ENCODE measurements around the gene DNAH6. TPM values are rescaled to one million over a fixed set of nuclear protein-coding genes. Genes with fewer than 3 reads are reported as not detected.
A peak's percentile ranks its signal among the peaks of the same experiment; 100 is the strongest.
"Not testable (repeated sequence)": the region's sequence is repeated elsewhere in the genome, so short reads cannot be mapped to it uniquely, and the experiment has no call there.

Gene DNAH6
- total RNA-seq, 2 experiments from 2014 or later, result 1.1 to 1.3 TPM

DNA sequence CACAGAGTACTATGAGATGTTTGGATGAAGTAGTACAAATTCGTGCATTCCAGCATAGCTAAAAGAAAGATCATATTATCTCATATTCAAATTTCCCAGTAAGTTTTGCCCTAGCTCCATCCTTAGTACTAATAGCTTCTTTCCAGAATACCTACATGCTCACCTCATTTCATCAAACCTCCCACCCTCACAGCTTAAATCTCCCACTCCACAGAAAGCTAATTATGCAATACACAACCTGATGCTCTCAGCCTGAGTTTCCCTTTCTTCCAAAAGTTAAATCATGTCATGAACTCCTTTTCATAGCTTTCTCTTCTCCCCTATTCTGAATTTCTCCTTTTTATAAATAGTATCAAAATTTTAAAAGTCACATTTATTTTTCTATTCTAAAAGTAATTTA, 34.6 kb downstream of the DNAH6 start:
- peaks cover 5% of the 10 kb centered on the region for H3K4me1 Mint-ChIP-seq
- DNase-seq (no peak), ATAC-seq (no peak)
- no peak overlapping the region for H3K4me3 Mint-ChIP-seq
- POLR2A ChIA-PET, result no interaction called here
- no peak overlapping the region for H3K27ac Mint-ChIP-seq
- H3K36me3 Mint-ChIP-seq (ENCODE audit: low read depth), result no peaks in the 10 kb centered on the region
- H3K9me3 Mint-ChIP-seq (ENCODE audit: low read depth), result no peaks in the 10 kb centered on the region
- H3K27me3 Mint-ChIP-seq, result peaks cover 3% of the 10 kb centered on the region
- CTCF ChIA-PET, result interaction anchor here (0.9 kb wide), 1 partner anchor 24 kb away, joined by 3 read pairs; no protein-coding TSS in a partner anchor
- intact Hi-C loops (cut with DNase I, micrococcal nuclease), result no loop called here

- CTCF ChIA-PET; H3K27ac Mint-ChIP-seq; H3K36me3 Mint-ChIP-seq (ENCODE audit: low read depth); ATAC-seq; POLR2A ChIA-PET; H3K4me1 Mint-ChIP-seq; H3K27me3 Mint-ChIP-seq; H3K4me3 Mint-ChIP-seq; DNase-seq; intact Hi-C loops (cut with DNase I, micrococcal nuclease); H3K9me3 Mint-ChIP-seq (ENCODE audit: low read depth): not testable (repeated sequence)
Observed at GRCh38 chr2:84551526-84551925, 35.2 kb downstream of the DNAH6 start.

DNA sequence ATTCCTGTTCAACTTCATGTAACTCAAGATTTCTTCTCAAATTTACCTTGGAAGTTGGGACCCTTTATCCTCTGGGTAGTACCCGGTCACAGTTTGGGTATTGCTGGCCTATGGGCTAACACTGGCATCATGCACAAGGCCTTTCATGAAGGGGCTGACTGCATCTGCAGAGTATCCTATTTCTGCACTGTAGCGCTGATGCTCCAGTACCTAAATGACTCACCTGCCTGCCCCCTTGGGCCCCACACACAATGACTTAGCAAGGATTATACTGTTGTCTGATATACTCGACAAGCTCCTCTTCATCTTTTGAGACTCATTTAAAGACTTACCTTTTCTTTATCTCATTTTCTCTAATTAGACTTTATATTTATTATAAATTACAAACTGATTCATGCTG, 39.9 kb downstream of the DNAH6 start:
- no peaks in the 10 kb centered on the region for H3K4me1 Mint-ChIP-seq
- H3K4me3 Mint-ChIP-seq, result no peak overlapping the region
- DNase-seq (peak; percentile 51), ATAC-seq (peak; percentile 36)
- POLR2A ChIA-PET, result no interaction called here
- CTCF ChIA-PET, result no interaction called here
- peaks cover 3% of the 10 kb centered on the region for H3K27me3 Mint-ChIP-seq
- H3K9me3 Mint-ChIP-seq (ENCODE audit: low read depth), result peaks cover 14% of the 10 kb centered on the region
- peaks cover 4% of the 10 kb centered on the region for H3K36me3 Mint-ChIP-seq (ENCODE audit: low read depth)
- no peak overlapping the region for H3K27ac Mint-ChIP-seq
- intact Hi-C loops (cut with DNase I, micrococcal nuclease), result no loop called here

GRCh38 chr2:84559838-84560237, 43.5 kb downstream of the DNAH6 start:
- Mint-ChIP-seq H3K9me3 (ENCODE audit: low read depth) (peaks cover 14% of the 10 kb centered on the region), H3K4me1 (no peaks in the 10 kb centered on the region), H3K4me3 (no peak overlapping the region), H3K36me3 (ENCODE audit: low read depth) (peaks cover 4% of the 10 kb centered on the region), H3K27ac (no peak overlapping the region), H3K27me3 (peaks cover 3% of the 10 kb centered on the region)
- CTCF ChIA-PET, result no interaction called here
- ATAC-seq, result no peak
- POLR2A ChIA-PET, result no interaction called here
- intact Hi-C loops (cut with DNase I, micrococcal nuclease), result no loop called here
- DNase-seq, result no peak

GRCh38 chr2:84579661-84580060, 63.4 kb downstream of the DNAH6 start:
- H3K4me3 Mint-ChIP-seq, result no peak overlapping the region
- no peaks in the 10 kb centered on the region for H3K9me3 Mint-ChIP-seq (ENCODE audit: low read depth)
- ChIA-PET CTCF (no interaction called here), POLR2A (no interaction called here)
- DNase-seq (no peak), ATAC-seq (no peak)
- no peak overlapping the region for H3K27ac Mint-ChIP-seq
- H3K27me3 Mint-ChIP-seq, result no peaks in the 10 kb centered on the region
- H3K36me3 Mint-ChIP-seq (ENCODE audit: low read depth), result no peaks in the 10 kb centered on the region
- H3K4me1 Mint-ChIP-seq, result peaks cover 14% of the 10 kb centered on the region
- intact Hi-C loops (cut with DNase I, micrococcal nuclease), result no loop called here

DNA sequence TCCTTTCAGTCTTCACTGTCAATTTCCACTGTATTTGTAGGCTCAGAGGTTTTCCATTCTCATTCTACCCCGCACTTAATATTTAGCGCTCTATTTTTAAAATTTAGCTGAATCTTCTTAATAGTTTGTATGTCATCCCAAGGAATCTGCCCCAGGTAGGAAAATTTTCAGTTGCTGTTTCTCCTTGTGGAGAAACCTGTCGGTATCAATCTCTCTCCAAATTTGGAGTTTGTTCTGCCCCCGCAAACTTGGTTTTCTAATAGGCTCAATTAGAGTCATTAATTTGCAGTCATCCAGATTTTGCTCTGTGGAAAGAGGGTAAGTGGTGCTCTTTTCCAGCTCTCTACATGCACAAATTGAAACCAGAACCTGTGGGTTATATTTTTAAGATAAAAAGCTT, 87.6 kb downstream of the DNAH6 start:
- Mint-ChIP-seq H3K4me3 (no peak overlapping the region), H3K27ac (no peak overlapping the region), H3K27me3 (no peaks in the 10 kb centered on the region), H3K4me1 (peaks cover 4% of the 10 kb centered on the region), H3K9me3 (ENCODE audit: low read depth) (peaks cover 16% of the 10 kb centered on the region), H3K36me3 (ENCODE audit: low read depth) (peaks cover 5% of the 10 kb centered on the region)
- ATAC-seq, result no peak
- intact Hi-C loops (cut with DNase I, micrococcal nuclease), result no loop called here
- POLR2A ChIA-PET, result no interaction called here
- CTCF ChIA-PET, result interaction anchor here (1.0 kb wide), 1 partner anchor 322 kb away, joined by 3 read pairs; no protein-coding TSS in a partner anchor
- DNase-seq, result no peak

- DNase-seq (no peak), ATAC-seq (no peak)
- intact Hi-C loops (cut with DNase I, micrococcal nuclease), result no loop called here
- POLR2A ChIA-PET, result no interaction called here
- peaks cover 6% of the 10 kb centered on the region for H3K36me3 Mint-ChIP-seq (ENCODE audit: low read depth)
- H3K27ac Mint-ChIP-seq, result no peak overlapping the region
- CTCF ChIA-PET, result interaction anchor here (1.1 kb wide), 1 partner anchor 18 kb away, joined by 5 read pairs; no protein-coding TSS in a partner anchor
- H3K27me3 Mint-ChIP-seq, result no peaks in the 10 kb centered on the region
- H3K4me3 Mint-ChIP-seq, result no peak overlapping the region
- peaks cover 11% of the 10 kb centered on the region for H3K9me3 Mint-ChIP-seq (ENCODE audit: low read depth)
- peaks cover 4% of the 10 kb centered on the region for H3K4me1 Mint-ChIP-seq
Observed at GRCh38 chr2:84613082-84613481, 96.8 kb downstream of the DNAH6 start.

DNA sequence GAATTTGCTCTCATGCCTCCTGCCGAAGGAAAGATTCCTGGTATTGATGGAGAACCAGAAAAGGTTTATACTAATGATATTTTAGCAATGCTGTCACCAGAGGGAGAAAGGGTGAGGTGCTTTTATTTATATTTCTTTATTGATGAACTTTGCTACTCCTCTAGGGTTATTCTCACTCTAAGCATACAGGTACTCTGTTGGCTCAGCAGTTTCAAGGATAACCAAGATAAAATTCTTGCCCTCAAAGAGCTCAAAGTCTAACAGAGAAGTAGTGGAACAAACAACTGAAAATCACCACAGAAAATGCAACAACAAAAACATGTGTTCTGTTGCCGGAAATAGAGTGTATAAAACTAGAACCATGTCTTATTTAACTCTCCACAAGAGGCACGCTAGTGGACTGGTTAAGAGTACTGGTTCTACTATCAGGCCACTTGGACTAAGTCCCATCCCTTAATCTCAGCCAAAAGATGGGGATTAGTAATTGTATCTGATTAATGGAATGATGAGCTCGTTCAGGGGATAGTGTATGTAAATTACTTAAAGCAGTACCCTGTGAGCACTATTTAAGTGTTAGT, 103.6 kb downstream of the DNAH6 start:
- peaks cover 4% of the 10 kb centered on the region for H3K4me1 Mint-ChIP-seq
- CTCF ChIA-PET, result interaction anchor here (1.1 to 1.2 kb wide), 2 partner anchors 11 to 127 kb away, joined by 3 to 4 read pairs; no protein-coding TSS in a partner anchor
- no peak for ATAC-seq
- H3K27me3 Mint-ChIP-seq, result no peaks in the 10 kb centered on the region
- H3K36me3 Mint-ChIP-seq (ENCODE audit: low read depth), result no peaks in the 10 kb centered on the region
- POLR2A ChIA-PET, result no interaction called here
- no peak overlapping the region for H3K4me3 Mint-ChIP-seq
- H3K9me3 Mint-ChIP-seq (ENCODE audit: low read depth), result peaks cover 4% of the 10 kb centered on the region
- intact Hi-C loops (cut with DNase I, micrococcal nuclease), result no loop called here
- no peak overlapping the region for H3K27ac Mint-ChIP-seq
- DNase-seq, result no peak

GRCh38 chr2:84628486-84628885, 112.2 kb downstream of the DNAH6 start:
- Mint-ChIP-seq H3K27ac (no peak overlapping the region), H3K4me1 (peaks cover 15% of the 10 kb centered on the region), H3K9me3 (ENCODE audit: low read depth) (no peaks in the 10 kb centered on the region), H3K36me3 (ENCODE audit: low read depth) (no peaks in the 10 kb centered on the region), H3K27me3 (no peaks in the 10 kb centered on the region), H3K4me3 (no peak overlapping the region)
- POLR2A ChIA-PET, result no interaction called here
- DNase-seq (no peak), ATAC-seq (no peak)
- intact Hi-C loops (cut with DNase I, micrococcal nuclease), result no loop called here
- CTCF ChIA-PET, result interaction anchor here (0.6 to 1.3 kb wide), 3 partner anchors 131 to 389 kb away, joined by 3 read pairs; no protein-coding TSS in a partner anchor

- DNase-seq, result no peak
- Mint-ChIP-seq H3K9me3 (ENCODE audit: low read depth) (no peaks in the 10 kb centered on the region), H3K27me3 (no peaks in the 10 kb centered on the region), H3K4me1 (peaks cover 15% of the 10 kb centered on the region), H3K27ac (no peak overlapping the region), H3K36me3 (ENCODE audit: low read depth) (no peaks in the 10 kb centered on the region), H3K4me3 (no peak overlapping the region)
- ChIA-PET CTCF (interaction anchor here (0.7 to 1.7 kb wide), 3 partner anchors 172 to 252 kb away, joined by 3 read pairs; partner anchors contain the start of gene TRABD2A), POLR2A (no interaction called here)
- intact Hi-C loops (cut with DNase I, micrococcal nuclease), result no loop called here
- ATAC-seq, result no peak
Observed at GRCh38 chr2:84629550-84629949, 113.3 kb downstream of the DNAH6 start.

DNA sequence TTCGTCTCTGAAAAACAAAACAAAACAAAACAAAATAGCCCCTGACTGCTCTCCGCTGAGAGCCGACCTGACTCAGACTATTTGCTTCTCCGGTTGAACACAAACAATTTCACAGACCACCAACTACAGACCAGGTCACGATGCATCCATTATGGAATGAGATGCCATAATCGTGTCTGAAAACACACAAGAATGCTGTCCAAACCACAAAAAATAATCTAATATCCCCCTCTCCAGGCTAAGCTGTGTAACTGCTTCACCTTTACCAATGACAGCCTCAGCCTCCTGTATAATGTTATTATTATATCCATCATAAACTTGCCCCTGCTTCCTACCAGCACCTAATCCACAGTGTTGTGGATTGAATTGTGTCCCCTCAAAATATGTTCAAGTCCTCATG, 114.7 kb downstream of the DNAH6 start:
- peak; percentile 74 for ATAC-seq
- intact Hi-C loops (cut with DNase I, micrococcal nuclease), result loop anchor here (1.0 to 5.0 kb wide), 3 partner anchors 136 to 296 kb away; no protein-coding TSS in a partner anchor
- DNase-seq, result no peak

GRCh38 chr2:84631985-84632384, 115.7 kb downstream of the DNAH6 start:
- Mint-ChIP-seq H3K36me3 (ENCODE audit: low read depth) (no peaks in the 10 kb centered on the region), H3K27ac (no peak overlapping the region), H3K4me3 (no peak overlapping the region), H3K27me3 (no peaks in the 10 kb centered on the region), H3K9me3 (ENCODE audit: low read depth) (no peaks in the 10 kb centered on the region), H3K4me1 (peaks cover 18% of the 10 kb centered on the region)
- ChIA-PET CTCF (interaction anchor here (0.8 to 1.2 kb wide), 4 partner anchors 9 to 669 kb away, joined by 3 to 4 read pairs (median 3); no protein-coding TSS in a partner anchor), POLR2A (no interaction called here)
- intact Hi-C loops (cut with DNase I, micrococcal nuclease), result loop anchor here (1.0 to 5.0 kb wide), 3 partner anchors 137 to 295 kb away; no protein-coding TSS in a partner anchor
- ATAC-seq, result no peak
- DNase-seq, result no peak

More for the DNA sequence above, 114.7 kb downstream of the DNAH6 start:
- peaks cover 16% of the 10 kb centered on the region for H3K4me1 Mint-ChIP-seq
- H3K27ac Mint-ChIP-seq, result no peak overlapping the region
- ChIA-PET POLR2A (no interaction called here), CTCF (interaction anchor here (0.6 to 1.6 kb wide), 10 partner anchors 8 to 295 kb away, joined by 3 to 5 read pairs (median 3); no protein-coding TSS in a partner anchor)
- H3K9me3 Mint-ChIP-seq (ENCODE audit: low read depth), result no peaks in the 10 kb centered on the region
- H3K4me3 Mint-ChIP-seq, result no peak overlapping the region
- H3K36me3 Mint-ChIP-seq (ENCODE audit: low read depth), result no peaks in the 10 kb centered on the region
- H3K27me3 Mint-ChIP-seq, result no peaks in the 10 kb centered on the region
